Measurements from ENCODE around the gene PPIP5K2. TPM values are rescaled to one million over a fixed set of nuclear protein-coding genes. Genes with fewer than 3 reads are reported as not detected.
A peak's percentile ranks its signal among the peaks of the same experiment; 100 is the strongest.

Gene PPIP5K2
- total RNA-seq, 4 donors from 2014 or later: 23.9 to 64.6 (median 44.4) TPM

- H3K9me3 ChIP-seq: no peaks in the 10 kb centered on the region
- intact Hi-C loops (cut with DNase I; ENCODE audit: low total_unique reads): no loop called here
- TF ChIP-seq EP300 (IDR thresholded peaks at IDR 0.05; ENCODE audit: low read depth) (no peak), POLR2A (IDR thresholded peaks at IDR 0.05) (no peak), POLR2AphosphoS5 (IDR thresholded peaks at IDR 0.05) (no peak)
- TF ChIP-seq, protein P1, sequence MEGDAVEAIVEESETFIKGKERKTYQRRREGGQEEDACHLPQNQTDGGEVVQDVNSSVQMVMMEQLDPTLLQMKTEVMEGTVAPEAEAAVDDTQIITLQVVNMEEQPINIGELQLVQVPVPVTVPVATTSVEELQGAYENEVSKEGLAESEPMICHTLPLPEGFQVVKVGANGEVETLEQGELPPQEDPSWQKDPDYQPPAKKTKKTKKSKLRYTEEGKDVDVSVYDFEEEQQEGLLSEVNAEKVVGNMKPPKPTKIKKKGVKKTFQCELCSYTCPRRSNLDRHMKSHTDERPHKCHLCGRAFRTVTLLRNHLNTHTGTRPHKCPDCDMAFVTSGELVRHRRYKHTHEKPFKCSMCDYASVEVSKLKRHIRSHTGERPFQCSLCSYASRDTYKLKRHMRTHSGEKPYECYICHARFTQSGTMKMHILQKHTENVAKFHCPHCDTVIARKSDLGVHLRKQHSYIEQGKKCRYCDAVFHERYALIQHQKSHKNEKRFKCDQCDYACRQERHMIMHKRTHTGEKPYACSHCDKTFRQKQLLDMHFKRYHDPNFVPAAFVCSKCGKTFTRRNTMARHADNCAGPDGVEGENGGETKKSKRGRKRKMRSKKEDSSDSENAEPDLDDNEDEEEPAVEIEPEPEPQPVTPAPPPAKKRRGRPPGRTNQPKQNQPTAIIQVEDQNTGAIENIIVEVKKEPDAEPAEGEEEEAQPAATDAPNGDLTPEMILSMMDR (IDR thresholded peaks at IDR 0.05): no peak
- H3K27me3 ChIP-seq: no peaks in the 10 kb centered on the region
- H3K4me1 ChIP-seq: no peaks in the 10 kb centered on the region
- H3K27ac ChIP-seq: no peak overlapping the region
- in situ Hi-C loops (cut with MboI; ENCODE audit: low pct_ligation_motif_present in 1 of 4, low pct_unique_long_range_greater_than_20kb in 1 of 4, low sequenced_read_pairs in 3 of 4): loop anchor here in 1 of 4 donors (10.0 kb wide), 1 partner anchor 252 kb away; no protein-coding TSS in a partner anchor
- 92 to 100% methylated on average over 3 to 28 of the region's 28 CpGs for WGBS, 2 donors (ENCODE audit: low coverage in 1 of 2)
- no peak for DNase-seq
- H3K4me3 ChIP-seq: no peak overlapping the region
- no peaks in the 10 kb centered on the region for H3K36me3 ChIP-seq
Measured at GRCh38 chr5:103223031-103223955, 103.2 kb downstream of the PPIP5K2 start.

DNA sequence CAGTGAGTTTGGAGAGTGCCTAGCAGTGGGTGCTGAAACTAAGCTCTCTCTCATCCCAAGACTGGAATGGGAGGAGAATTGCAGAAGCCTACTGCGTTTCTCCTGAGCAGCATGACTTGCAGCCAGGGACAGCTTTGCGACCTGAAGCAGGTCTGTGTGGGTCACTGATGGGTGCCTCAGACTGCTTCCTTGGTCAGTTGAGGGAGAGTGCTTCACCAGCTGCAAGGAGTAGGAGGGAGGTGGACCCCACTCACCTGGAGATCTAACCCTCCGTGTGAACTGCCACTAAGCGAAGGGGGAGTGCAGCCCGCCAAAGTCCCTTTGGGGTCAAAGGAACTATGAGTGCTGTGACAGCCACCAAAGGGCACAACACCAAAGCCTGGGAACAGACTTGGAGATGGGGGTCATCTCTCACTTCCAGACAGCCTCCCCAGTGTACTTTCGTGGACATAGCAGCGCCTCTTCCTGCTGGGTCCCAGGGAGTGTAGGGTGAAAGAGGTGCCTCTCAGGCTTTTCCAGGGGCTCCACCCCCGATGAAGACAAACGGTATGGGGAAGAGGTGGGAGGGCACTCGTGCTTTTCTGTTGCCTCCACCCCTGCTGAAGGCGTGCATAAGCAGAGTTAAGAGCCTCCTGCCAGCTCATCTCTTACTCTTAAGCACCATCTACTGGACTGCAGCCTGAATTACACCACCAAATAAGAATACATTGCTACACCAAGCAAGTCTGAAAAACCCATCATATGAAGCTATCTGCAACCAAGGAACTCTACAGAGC lies 104.2 kb downstream of the PPIP5K2 start:
- Histone ChIP-seq H3K36me3 (no peaks in the 10 kb centered on the region), H3K4me3 (no peak overlapping the region), H3K27ac (no peak overlapping the region), H3K9me3 (no peaks in the 10 kb centered on the region), H3K27me3 (no peaks in the 10 kb centered on the region), H3K4me1 (no peaks in the 10 kb centered on the region)
- 61% methylated on average over 11 of the region's 11 CpGs; no CpG with 5 or more reads in 1 of the 2 donors for WGBS, 2 donors (ENCODE audit: low coverage in 1 of 2)
- in situ Hi-C loops (cut with MboI; ENCODE audit: low pct_ligation_motif_present in 1 of 4, low pct_unique_long_range_greater_than_20kb in 1 of 4, low sequenced_read_pairs in 3 of 4): loop anchor here in 1 of 4 donors (10.0 kb wide), 1 partner anchor 250 kb away; no protein-coding TSS in a partner anchor
- peak; percentile 20 for DNase-seq
- intact Hi-C loops (cut with DNase I; ENCODE audit: low total_unique reads): no loop called here
- TF ChIP-seq POLR2AphosphoS5 (IDR thresholded peaks at IDR 0.05): no peak
- TF ChIP-seq, protein P1 (IDR thresholded peaks at IDR 0.05): peak; percentile 59 to 72 (median 66)

- no peak overlapping the region for H3K4me3 ChIP-seq
- no peaks in the 10 kb centered on the region for H3K9me3 ChIP-seq
- TF ChIP-seq, protein P1 (IDR thresholded peaks at IDR 0.05): no peak
- TF ChIP-seq EP300 (IDR thresholded peaks at IDR 0.05; ENCODE audit: low read depth): no peak
- no peak for TF ChIP-seq POLR2AphosphoS5 (IDR thresholded peaks at IDR 0.05)
- no peak for TF ChIP-seq POLR2A (IDR thresholded peaks at IDR 0.05)
- in situ Hi-C loops (cut with MboI; ENCODE audit: low pct_ligation_motif_present in 1 of 4, low pct_unique_long_range_greater_than_20kb in 1 of 4, low sequenced_read_pairs in 3 of 4): loop anchor here in 1 of 4 donors (10.0 kb wide), 1 partner anchor 250 kb away; no protein-coding TSS in a partner anchor
- H3K27me3 ChIP-seq: no peaks in the 10 kb centered on the region
- 84 to 92% methylated on average over 5 of the region's 5 CpGs for WGBS, 2 donors (ENCODE audit: low coverage in 1 of 2)
- H3K27ac ChIP-seq: no peak overlapping the region
- no peak for DNase-seq
- H3K36me3 ChIP-seq: no peaks in the 10 kb centered on the region
- intact Hi-C loops (cut with DNase I; ENCODE audit: low total_unique reads): no loop called here
- no peaks in the 10 kb centered on the region for H3K4me1 ChIP-seq
Measured at GRCh38 chr5:103224894-103225246, 104.8 kb downstream of the PPIP5K2 start.

GRCh38 chr5:103228061-103228460 lies 108.0 kb downstream of the PPIP5K2 start:
- intact Hi-C loops (cut with DNase I; ENCODE audit: low total_unique reads): no loop called here
- Histone ChIP-seq H3K9me3 (no peaks in the 10 kb centered on the region), H3K36me3 (no peaks in the 10 kb centered on the region), H3K27me3 (no peaks in the 10 kb centered on the region), H3K27ac (no peak overlapping the region), H3K4me1 (no peaks in the 10 kb centered on the region), H3K4me3 (no peak overlapping the region)
- WGBS, 2 donors (ENCODE audit: low coverage in 1 of 2): 83 to 91% methylated on average over 5 of the region's 5 CpGs
- in situ Hi-C loops (cut with MboI; ENCODE audit: low pct_ligation_motif_present in 1 of 4, low pct_unique_long_range_greater_than_20kb in 1 of 4, low sequenced_read_pairs in 3 of 4): loop anchor here in 1 of 4 donors (10.0 kb wide), 1 partner anchor 247 kb away; no protein-coding TSS in a partner anchor
- DNase-seq: no peak
- TF ChIP-seq EP300 (IDR thresholded peaks at IDR 0.05; ENCODE audit: low read depth) (no peak), POLR2A (IDR thresholded peaks at IDR 0.05) (no peak), POLR2AphosphoS5 (IDR thresholded peaks at IDR 0.05) (no peak)
- TF ChIP-seq, protein P1 (IDR thresholded peaks at IDR 0.05): no peak

Measured in transverse colon (tissue), 4 donors.